Dendritic cell treated with granulocyte-macrophage colony-stimulating factor and Interleukin-4, amounts not matched to agents 40 ng/mL and 50 ng/mL, for 4 days (primary cell): ENCODE data around the gene FUT8.

Experiments used
- H3K27ac Mint-ChIP-seq: one replicate; pipeline ENCODE4 v1.8.0; 2022; ENCODE audit warnings: mild to moderate bottlenecking, mixed read lengths
- H3K27me3 Mint-ChIP-seq: one replicate; pipeline ENCODE4 v1.8.0; 2022; ENCODE audit warnings: mild to moderate bottlenecking, mixed read lengths
- H3K36me3 Mint-ChIP-seq: one replicate; pipeline ENCODE4 v1.8.0; 2022; ENCODE audit warnings: low read depth, mixed read lengths
- H3K4me1 Mint-ChIP-seq: one replicate; pipeline ENCODE4 v1.8.0; 2022; ENCODE audit warnings: low read depth, mixed read lengths
- H3K4me3 Mint-ChIP-seq: one replicate; pipeline ENCODE4 v1.8.0; 2022; ENCODE audit warnings: mild to moderate bottlenecking, moderate library complexity, mixed read lengths
- H3K9me3 Mint-ChIP-seq: one replicate; pipeline ENCODE4 v1.8.0; 2022; ENCODE audit warnings: mixed read lengths
- intact Hi-C: fragments of 100-400 bp; cut with micrococcal nuclease; formaldehyde crosslinking; loops from one replicate; pipeline ENCODE4 v1.15.0; 2022

FUT8 gene

DNA sequence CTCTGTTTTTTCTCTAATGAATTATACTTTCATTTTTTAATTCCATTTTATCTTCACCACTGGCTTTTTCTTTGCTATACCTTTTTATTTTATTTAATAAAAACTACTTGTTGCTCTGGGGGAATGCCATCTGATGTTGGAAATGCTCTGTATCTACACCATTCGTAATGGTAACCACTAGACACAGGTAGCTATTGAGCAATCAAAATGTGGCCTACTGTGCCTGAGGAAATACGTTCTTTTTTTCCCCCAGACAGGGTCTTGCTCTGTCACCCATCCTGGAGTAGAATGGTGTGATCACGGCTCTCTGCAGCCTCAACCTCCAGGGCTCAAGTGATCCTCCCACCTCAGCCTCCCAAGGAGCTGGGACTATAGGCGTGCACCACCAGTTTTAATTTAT is 140.2 kb downstream of the FUT8 start:
- Mint-ChIP-seq H3K9me3 (no peaks in the 10 kb centered on the region), H3K4me1 (no peaks in the 10 kb centered on the region), H3K27me3 (no peaks in the 10 kb centered on the region), H3K4me3 (no peak overlapping the region), H3K36me3 (no peaks in the 10 kb centered on the region), H3K27ac (no peak overlapping the region)
- intact Hi-C loops: no loop called here

DNA sequence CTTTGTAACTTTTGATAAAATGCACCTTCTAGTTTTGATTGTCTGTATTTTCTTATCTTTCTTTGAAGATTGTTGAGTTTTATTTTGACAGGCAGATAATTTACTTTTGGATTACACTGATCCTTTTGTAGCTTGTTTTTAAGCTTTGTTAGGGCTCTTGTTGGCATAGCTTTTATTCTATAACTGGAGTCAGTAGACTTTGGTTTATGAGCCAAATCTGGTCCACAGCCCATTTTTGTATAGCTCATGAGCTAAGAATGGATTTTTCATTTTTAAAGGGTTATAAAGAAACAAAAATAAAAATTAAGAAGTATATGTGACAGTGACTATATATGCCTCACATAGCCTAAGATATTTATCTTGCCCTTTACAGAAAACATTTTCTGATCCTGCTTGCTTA is 142.3 kb downstream of the FUT8 start:
- H3K36me3 Mint-ChIP-seq: no peaks in the 10 kb centered on the region
- no peaks in the 10 kb centered on the region for H3K9me3 Mint-ChIP-seq
- no peaks in the 10 kb centered on the region for H3K27me3 Mint-ChIP-seq
- intact Hi-C loops: no loop called here
- no peaks in the 10 kb centered on the region for H3K4me1 Mint-ChIP-seq
- no peak overlapping the region for H3K4me3 Mint-ChIP-seq
- no peak overlapping the region for H3K27ac Mint-ChIP-seq

DNA sequence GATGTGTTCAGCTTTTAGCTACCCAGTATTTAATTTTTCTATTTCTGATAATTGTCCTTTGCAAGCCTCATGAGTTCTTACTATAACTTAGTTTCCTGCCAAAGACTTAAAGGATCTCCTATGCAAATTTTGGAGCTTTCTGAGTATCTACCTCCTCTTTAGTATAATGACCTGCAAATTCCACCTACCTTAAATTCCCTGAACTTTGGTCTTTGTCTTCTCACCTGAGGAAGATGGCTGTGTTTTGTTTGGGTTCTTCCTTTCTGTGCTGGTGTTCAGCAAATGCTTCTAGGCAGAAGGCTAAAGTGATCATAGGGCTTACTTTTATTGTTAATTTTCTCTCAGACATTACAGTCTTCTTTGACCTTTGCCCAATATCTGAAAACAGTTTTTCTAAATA is 142.8 kb downstream of the FUT8 start:
- H3K4me1 Mint-ChIP-seq: no peaks in the 10 kb centered on the region
- no peaks in the 10 kb centered on the region for H3K27me3 Mint-ChIP-seq
- H3K27ac Mint-ChIP-seq: no peak overlapping the region
- no peaks in the 10 kb centered on the region for H3K9me3 Mint-ChIP-seq
- intact Hi-C loops: no loop called here
- no peaks in the 10 kb centered on the region for H3K36me3 Mint-ChIP-seq
- no peak overlapping the region for H3K4me3 Mint-ChIP-seq

DNA sequence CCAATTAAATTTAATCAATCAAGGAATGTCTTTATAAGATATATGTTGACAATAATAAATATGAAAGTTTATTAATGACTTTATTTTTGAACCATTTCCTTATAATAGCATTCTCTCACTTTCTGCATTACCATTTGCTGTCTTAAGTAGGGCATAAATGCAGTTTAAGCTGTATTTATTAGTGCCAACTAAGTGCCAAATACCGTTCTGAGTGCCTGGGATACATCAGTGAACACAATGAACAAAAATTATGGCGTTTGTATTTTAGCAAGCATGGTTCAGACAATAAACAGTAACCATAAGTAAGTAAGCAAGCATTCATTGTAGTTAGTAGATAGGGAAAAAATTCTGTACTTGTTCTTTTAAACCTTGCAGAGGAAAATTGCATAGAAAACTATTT is 145.8 kb downstream of the FUT8 start:
- intact Hi-C loops: no loop called here
- Mint-ChIP-seq H3K4me1 (no peaks in the 10 kb centered on the region), H3K27me3 (no peaks in the 10 kb centered on the region), H3K4me3 (no peak overlapping the region), H3K36me3 (no peaks in the 10 kb centered on the region), H3K9me3 (no peaks in the 10 kb centered on the region), H3K27ac (no peak overlapping the region)

DNA sequence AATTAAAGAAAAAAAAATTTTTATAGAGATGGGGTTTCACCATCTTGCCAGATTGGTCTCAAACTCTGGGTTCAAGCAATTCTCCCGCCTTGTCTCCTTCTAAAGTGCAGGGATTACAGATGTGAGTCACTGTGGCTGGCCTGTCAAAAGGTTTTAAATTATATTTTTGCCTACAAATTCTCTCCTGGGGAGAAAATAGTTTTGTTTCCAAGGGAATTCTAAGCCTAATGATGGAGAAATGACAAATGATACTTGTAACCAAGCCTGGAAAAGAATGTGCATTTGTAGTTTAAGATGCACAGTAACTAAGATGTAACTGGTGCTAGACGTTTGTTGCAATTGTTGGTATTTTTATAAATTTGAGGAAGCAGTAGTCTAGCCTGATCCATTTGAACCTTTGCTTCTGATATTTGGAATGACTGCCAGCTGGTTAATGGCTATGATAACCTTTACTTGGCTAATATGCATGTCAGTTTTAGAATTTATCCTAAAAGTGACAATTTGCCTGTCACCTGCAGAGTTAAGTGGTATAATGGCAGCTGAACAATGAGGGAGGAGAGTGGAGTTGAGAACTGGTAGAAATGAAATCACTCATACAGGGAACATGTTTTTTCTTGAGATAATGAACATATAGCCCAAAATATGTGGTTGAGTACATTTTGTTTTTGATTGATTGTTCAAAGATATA is 148.0 kb downstream of the FUT8 start:
- H3K4me3 Mint-ChIP-seq: no peak overlapping the region
- peaks cover 6% of the 10 kb centered on the region for H3K36me3 Mint-ChIP-seq
- no peak overlapping the region for H3K27ac Mint-ChIP-seq
- H3K9me3 Mint-ChIP-seq: peaks cover 9% of the 10 kb centered on the region
- no peaks in the 10 kb centered on the region for H3K27me3 Mint-ChIP-seq
- intact Hi-C loops: no loop called here
- H3K4me1 Mint-ChIP-seq: no peaks in the 10 kb centered on the region

DNA sequence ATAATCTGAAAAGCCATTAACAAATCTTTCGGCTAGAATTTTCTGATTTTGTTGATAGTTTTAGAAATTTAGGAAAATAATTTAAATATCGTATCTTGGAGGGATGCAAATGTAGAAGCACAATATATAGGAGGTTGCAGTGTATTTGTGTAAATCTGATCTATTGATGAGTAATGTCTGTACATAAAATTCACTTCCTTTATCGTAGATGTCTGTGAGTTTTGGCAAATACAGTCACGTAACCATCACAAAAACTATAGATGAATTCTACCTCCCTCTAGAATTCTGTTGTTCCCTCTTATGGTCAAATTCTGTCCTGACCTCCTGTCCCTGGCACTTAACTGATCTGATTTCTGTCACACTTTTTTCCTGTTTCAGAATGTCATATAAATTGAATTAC is 151.8 kb downstream of the FUT8 start:
- H3K36me3 Mint-ChIP-seq: peaks cover 6% of the 10 kb centered on the region
- H3K9me3 Mint-ChIP-seq: peaks cover 9% of the 10 kb centered on the region
- intact Hi-C loops: no loop called here
- no peaks in the 10 kb centered on the region for H3K4me1 Mint-ChIP-seq
- no peak overlapping the region for H3K4me3 Mint-ChIP-seq
- no peak overlapping the region for H3K27ac Mint-ChIP-seq
- no peaks in the 10 kb centered on the region for H3K27me3 Mint-ChIP-seq

DNA sequence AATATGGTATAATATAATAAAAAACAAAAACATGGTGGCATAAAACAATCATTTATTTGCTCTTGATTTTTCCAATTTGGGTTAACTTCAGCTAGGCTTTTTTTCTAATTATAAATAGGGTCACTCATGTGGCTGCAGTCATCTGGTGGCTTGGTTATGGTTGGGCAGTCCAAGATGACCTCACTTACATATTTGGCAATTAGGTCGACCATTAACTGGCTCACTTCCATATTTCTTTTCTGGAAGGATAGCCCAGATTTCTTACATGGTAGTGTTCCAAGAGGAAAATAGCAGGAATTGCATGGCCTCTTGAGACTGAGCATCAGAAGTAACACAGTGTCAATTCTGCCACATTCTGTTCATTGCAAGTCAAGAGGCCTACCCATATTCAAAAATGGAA is 153.4 kb downstream of the FUT8 start:
- Mint-ChIP-seq H3K4me1 (no peaks in the 10 kb centered on the region), H3K9me3 (peaks cover 9% of the 10 kb centered on the region), H3K27me3 (no peaks in the 10 kb centered on the region), H3K36me3 (peaks cover 6% of the 10 kb centered on the region), H3K27ac (no peak overlapping the region), H3K4me3 (no peak overlapping the region)
- intact Hi-C loops: no loop called here

DNA sequence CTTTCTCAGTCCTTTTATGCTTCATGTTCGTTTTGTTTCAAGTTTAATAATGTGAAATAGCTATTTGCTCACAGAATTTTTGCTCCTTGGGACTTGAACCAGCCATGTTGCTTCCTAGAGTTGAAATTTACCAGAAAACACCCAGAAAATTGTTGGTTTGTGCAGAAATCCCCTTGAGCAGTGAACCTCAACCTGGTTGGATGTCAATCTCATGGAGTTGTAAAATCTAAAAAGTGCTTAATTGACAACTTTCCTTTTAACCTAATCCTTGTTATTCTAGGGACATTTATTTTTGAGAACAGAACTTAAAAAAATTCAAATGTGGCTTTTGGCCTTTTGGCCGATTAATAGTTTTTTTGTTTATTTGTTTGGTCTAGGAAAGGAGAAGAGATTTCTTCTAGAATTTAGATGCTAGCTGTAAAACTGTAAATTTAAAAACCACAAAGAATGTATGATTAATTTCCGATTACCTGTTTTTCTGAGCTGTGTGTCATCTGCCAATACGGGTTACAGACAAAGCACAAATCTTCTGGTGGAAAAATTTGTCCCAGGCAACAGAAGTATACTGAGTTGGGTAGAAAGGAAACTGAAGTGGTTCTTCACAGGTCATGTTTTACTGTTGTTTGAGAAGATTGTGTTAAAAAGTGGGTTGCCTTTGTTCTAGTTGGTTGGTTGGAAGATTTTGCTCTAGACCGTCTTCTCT is 154.4 kb downstream of the FUT8 start:
- H3K27me3 Mint-ChIP-seq: no peaks in the 10 kb centered on the region
- peaks cover 9% of the 10 kb centered on the region for H3K9me3 Mint-ChIP-seq
- H3K4me1 Mint-ChIP-seq: no peaks in the 10 kb centered on the region
- peaks cover 6% of the 10 kb centered on the region for H3K36me3 Mint-ChIP-seq
- no peak overlapping the region for H3K27ac Mint-ChIP-seq
- no peak overlapping the region for H3K4me3 Mint-ChIP-seq
- intact Hi-C loops: no loop called here

DNA sequence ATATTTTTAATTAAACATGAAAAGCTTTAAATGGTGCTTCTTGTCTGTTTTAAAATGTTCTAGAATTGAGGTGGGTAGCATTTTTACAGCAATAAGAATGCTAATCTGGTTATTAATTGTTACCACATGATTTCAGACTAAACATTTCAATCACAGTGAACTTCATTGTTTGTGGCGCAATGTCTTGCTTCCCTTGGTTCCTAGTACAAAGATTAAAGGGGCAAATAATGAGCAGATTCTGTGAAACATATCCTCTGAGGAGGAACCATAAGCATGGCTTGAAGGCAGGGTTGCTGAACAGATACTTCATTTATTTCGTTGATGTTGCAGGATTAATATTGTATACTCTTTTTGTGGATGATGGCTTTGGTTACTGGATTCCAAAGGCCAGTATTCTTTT is 162.1 kb downstream of the FUT8 start:
- H3K4me3 Mint-ChIP-seq: no peak overlapping the region
- intact Hi-C loops: no loop called here
- H3K27ac Mint-ChIP-seq: no peak overlapping the region
- H3K4me1 Mint-ChIP-seq: no peaks in the 10 kb centered on the region
- H3K36me3 Mint-ChIP-seq: no peaks in the 10 kb centered on the region
- no peaks in the 10 kb centered on the region for H3K9me3 Mint-ChIP-seq
- no peaks in the 10 kb centered on the region for H3K27me3 Mint-ChIP-seq

DNA sequence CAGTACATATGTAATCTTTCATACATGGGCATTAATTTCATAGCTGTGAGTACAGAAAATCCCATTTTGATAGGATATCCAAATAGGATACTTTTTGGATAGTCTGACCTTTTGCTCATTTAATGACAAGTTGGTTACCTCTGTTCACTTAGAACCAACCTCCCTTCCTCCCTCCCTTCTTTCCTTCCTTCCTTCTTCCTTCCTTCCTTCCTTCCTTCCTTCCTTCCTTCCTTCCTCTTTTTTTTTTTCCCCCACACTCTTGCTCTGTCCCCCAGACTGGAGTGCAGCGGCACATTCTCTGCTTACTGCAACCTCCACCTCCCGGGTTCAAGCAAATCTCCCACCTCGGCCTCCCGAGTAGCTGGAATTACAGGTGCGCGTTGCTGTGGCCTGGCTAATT is 162.9 kb downstream of the FUT8 start:
- no peaks in the 10 kb centered on the region for H3K27me3 Mint-ChIP-seq
- H3K27ac Mint-ChIP-seq: no peak overlapping the region
- no peaks in the 10 kb centered on the region for H3K9me3 Mint-ChIP-seq
- H3K4me3 Mint-ChIP-seq: no peak overlapping the region
- H3K4me1 Mint-ChIP-seq: no peaks in the 10 kb centered on the region
- no peaks in the 10 kb centered on the region for H3K36me3 Mint-ChIP-seq
- intact Hi-C loops: no loop called here

DNA sequence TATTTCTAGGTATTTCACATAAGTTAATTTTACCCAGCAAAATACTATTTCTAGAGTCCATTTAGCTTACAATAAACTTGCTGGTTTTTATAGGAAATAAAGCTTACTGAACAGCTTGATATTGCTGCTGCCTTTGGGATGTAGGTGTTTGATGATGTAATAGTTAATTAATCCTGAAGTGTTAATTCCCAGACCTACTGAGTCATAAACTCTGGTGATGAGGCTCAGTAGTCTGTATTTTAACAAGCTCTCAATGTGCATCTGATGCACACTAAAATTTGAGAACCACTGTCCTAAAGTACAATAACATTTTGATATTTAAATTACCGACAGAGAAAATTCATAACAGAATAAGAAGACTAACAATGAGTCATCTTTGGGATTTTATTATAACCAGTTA is 168.4 kb downstream of the FUT8 start:
- intact Hi-C loops: no loop called here
- H3K4me3 Mint-ChIP-seq: no peak overlapping the region
- no peak overlapping the region for H3K27ac Mint-ChIP-seq
- H3K36me3 Mint-ChIP-seq: no peaks in the 10 kb centered on the region
- no peaks in the 10 kb centered on the region for H3K9me3 Mint-ChIP-seq
- H3K4me1 Mint-ChIP-seq: no peaks in the 10 kb centered on the region
- no peaks in the 10 kb centered on the region for H3K27me3 Mint-ChIP-seq

DNA sequence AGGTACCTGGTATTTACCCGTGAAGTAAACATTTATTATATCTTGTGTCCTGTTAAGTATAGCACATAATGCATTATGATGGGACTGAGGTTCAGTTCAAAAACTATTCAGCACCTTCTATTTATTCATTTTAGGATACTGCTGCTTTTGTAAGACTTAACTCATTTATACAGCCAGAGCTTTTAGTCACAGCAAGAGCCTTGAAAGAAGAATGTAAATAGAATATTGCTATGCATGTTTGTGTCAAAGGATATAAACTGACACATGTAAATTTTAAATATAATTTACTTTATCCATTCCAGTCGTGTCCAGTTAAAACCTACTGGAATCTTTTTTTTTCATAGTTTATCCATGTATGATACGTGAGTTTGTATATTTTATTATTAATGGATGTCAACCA is 168.8 kb downstream of the FUT8 start:
- Mint-ChIP-seq H3K27me3 (no peaks in the 10 kb centered on the region), H3K4me3 (no peak overlapping the region), H3K9me3 (no peaks in the 10 kb centered on the region), H3K27ac (no peak overlapping the region), H3K36me3 (no peaks in the 10 kb centered on the region), H3K4me1 (no peaks in the 10 kb centered on the region)
- intact Hi-C loops: no loop called here

DNA sequence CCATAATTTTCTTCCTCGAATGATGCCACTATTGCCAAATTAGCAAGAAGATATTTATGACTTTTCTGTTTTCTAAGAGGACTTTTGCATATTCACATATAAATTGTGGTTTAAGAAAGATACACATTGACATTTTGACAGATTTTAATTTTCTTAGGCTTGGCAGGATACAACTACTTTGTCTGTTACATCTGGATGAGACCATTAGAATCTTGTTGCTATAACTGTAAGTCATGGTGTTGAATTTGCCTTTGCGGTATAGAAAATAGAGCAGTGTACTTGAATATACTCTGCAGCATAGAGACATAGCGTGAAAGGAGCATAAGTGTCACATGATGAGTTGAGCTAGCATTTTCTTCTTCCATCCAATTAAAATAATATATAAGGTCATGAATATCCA is 169.3 kb downstream of the FUT8 start:
- H3K4me1 Mint-ChIP-seq: no peaks in the 10 kb centered on the region
- no peaks in the 10 kb centered on the region for H3K9me3 Mint-ChIP-seq
- no peak overlapping the region for H3K27ac Mint-ChIP-seq
- intact Hi-C loops: no loop called here
- no peaks in the 10 kb centered on the region for H3K36me3 Mint-ChIP-seq
- H3K4me3 Mint-ChIP-seq: no peak overlapping the region
- H3K27me3 Mint-ChIP-seq: no peaks in the 10 kb centered on the region

DNA sequence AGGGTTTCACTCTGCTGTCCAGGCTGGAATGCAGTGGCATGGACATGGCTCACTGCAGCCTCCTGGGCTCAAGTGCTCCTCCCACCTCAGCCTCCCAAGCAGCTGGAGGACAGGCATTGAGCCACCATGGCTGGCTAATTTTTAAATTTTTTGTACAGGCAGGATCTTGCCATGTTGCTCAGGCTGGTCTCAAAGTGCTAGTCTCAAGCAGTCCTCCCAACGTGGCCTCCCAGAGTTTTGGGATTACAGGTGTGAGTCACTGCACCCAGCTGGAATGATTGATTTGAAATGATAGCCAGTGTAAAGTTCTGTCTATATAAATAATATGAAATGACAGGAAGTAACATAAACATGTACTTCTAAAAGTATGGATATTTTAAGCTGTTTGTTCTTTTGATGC is 172.7 kb downstream of the FUT8 start:
- Mint-ChIP-seq H3K4me1 (no peaks in the 10 kb centered on the region), H3K9me3 (no peaks in the 10 kb centered on the region), H3K4me3 (no peak overlapping the region), H3K27me3 (no peaks in the 10 kb centered on the region), H3K36me3 (no peaks in the 10 kb centered on the region), H3K27ac (no peak overlapping the region)
- intact Hi-C loops: no loop called here
